DND-41 (cell line): ENCODE results near the gene SENP6.
"Not testable (repeated sequence)": the region's sequence is repeated elsewhere in the genome, so short reads cannot be mapped to it uniquely, and the experiment has no call there.

Experiments
- ATAC-seq: fragments of 200-7000 bp; cut with Tn5 transposase; 3 replicates; pipeline ENCODE4 v1.9.1; 2021; ENCODE audit warnings: low read depth; ENCODE audit not compliant: insufficient read depth
- DNase-seq: peaks from one replicate; pipeline ENCODE4 v3.0.0-alpha.2; 2020
- H2AFZ ChIP-seq: 2 replicates; pipeline ENCODE4 v1.6.0; 2012; ENCODE audit warnings: low read depth, low read length
- H3K27ac ChIP-seq: 2 replicates; pipeline ENCODE4 v1.5.1; 2012; ENCODE audit warnings: low read length, inconsistent platforms
- H3K27me3 ChIP-seq: fragments of 200-600 bp; sonication (generic); 2 replicates; pipeline ENCODE4 v1.6.0; 2012; ENCODE audit warnings: low read length, mild to moderate bottlenecking, inconsistent platforms; ENCODE audit not compliant: insufficient read depth, poor library complexity
- H3K36me3 ChIP-seq: 2 replicates; pipeline ENCODE4 v1.5.1; 2012; ENCODE audit warnings: low read length, inconsistent platforms; ENCODE audit not compliant: insufficient read depth
- H3K4me1 ChIP-seq: 2 replicates; pipeline ENCODE4 v1.5.1; 2012; ENCODE audit warnings: mild to moderate bottlenecking, low read length; ENCODE audit not compliant: insufficient read depth
- H3K4me2 ChIP-seq: 2 replicates; pipeline ENCODE4 v1.6.0; 2012; ENCODE audit warnings: mild to moderate bottlenecking, moderate library complexity, low read length, inconsistent platforms; ENCODE audit not compliant: insufficient read depth
- H3K4me3 ChIP-seq, 2 experiments: fragments of 200-600 bp in 1 of 2; shearing (Covaris generic) in 1 of 2; 2 replicates each; pipeline ENCODE4 v1.5.1; 2012 to 2016; ENCODE audit warnings: inconsistent platforms in 2 of 2, low read length in 2 of 2, mild to moderate bottlenecking in 2 of 2, low read depth in 1 of 2, moderate library complexity in 1 of 2
- H3K79me2 ChIP-seq: 2 replicates; pipeline ENCODE4 v1.6.0; 2012; ENCODE audit warnings: low read length, inconsistent platforms; ENCODE audit not compliant: insufficient read depth
- H3K9ac ChIP-seq: 2 replicates; pipeline ENCODE4 v1.6.0; 2012; ENCODE audit warnings: low read depth, mild to moderate bottlenecking, inconsistent platforms, low read length, moderate library complexity
- H3K9me3 ChIP-seq: 2 replicates; pipeline ENCODE4 v1.5.1; 2012; ENCODE audit warnings: low read length, moderate library complexity, mild to moderate bottlenecking, inconsistent platforms; ENCODE audit not compliant: insufficient read depth, severe bottlenecking
- H4K20me1 ChIP-seq: 2 replicates; pipeline ENCODE4 v1.6.0; 2012; ENCODE audit warnings: low read length; ENCODE audit not compliant: insufficient read depth
- CTCF ChIP-seq: IDR thresholded peaks from 2 replicates; pipeline ENCODE4 v1.5.1; 2012; ENCODE audit warnings: borderline replicate concordance, low read length, moderate library complexity, mild to moderate bottlenecking; ENCODE audit not compliant: poor library complexity, severe bottlenecking; ENCODE audit errors: extremely low read depth
- EZH2 ChIP-seq: IDR thresholded peaks from 3 replicates; pipeline ENCODE4 v1.6.1; 2012; ENCODE audit warnings: borderline replicate concordance, low read depth, mild to moderate bottlenecking, moderate library complexity, low read length, inconsistent platforms; ENCODE audit not compliant: severe bottlenecking

The SENP6 gene

GRCh38 chr6:75657327-75657726, 55.6 kb downstream of the SENP6 start:
- no peak overlapping the region for H2AFZ ChIP-seq
- H3K27me3 ChIP-seq, result no peaks in the 10 kb centered on the region
- no peak overlapping the region for H3K4me2 ChIP-seq
- H3K36me3 ChIP-seq, result peaks cover 64% of the 10 kb centered on the region
- H3K79me2 ChIP-seq, result peaks cover 4% of the 10 kb centered on the region; the same call in 1 of the 2 replicates
- ATAC-seq (no peak), DNase-seq (no peak)
- H3K9ac ChIP-seq, result no peak overlapping the region
- no peaks in the 10 kb centered on the region for H3K4me1 ChIP-seq
- no peak overlapping the region for H3K4me3 ChIP-seq
- no peak overlapping the region for H3K27ac ChIP-seq
- no peaks in the 10 kb centered on the region; the same call in 1 of the 2 replicates for H4K20me1 ChIP-seq
- H3K9me3 ChIP-seq, result no peaks in the 10 kb centered on the region
- TF ChIP-seq EZH2 (no peak), CTCF (no peak)

- DNase-seq (no peak), ATAC-seq (no peak)
- Histone ChIP-seq H3K4me3 (no peak overlapping the region), H4K20me1 (no peaks in the 10 kb centered on the region), H3K4me1 (no peaks in the 10 kb centered on the region), H3K79me2 (no peaks in the 10 kb centered on the region), H3K9me3 (no peaks in the 10 kb centered on the region), H3K36me3 (peaks cover 65% of the 10 kb centered on the region), H2AFZ (no peak overlapping the region), H3K27me3 (no peaks in the 10 kb centered on the region), H3K4me2 (no peak overlapping the region), H3K27ac (no peak overlapping the region), H3K9ac (no peak overlapping the region)
- TF ChIP-seq EZH2 (no peak), CTCF (no peak)
Measured at GRCh38 chr6:75666592-75666991, 64.9 kb downstream of the SENP6 start.

- ATAC-seq (no peak), DNase-seq (no peak)
- H3K4me2 ChIP-seq, result no peak overlapping the region
- no peak overlapping the region for H2AFZ ChIP-seq
- no peak overlapping the region for H3K27ac ChIP-seq
- H3K27me3 ChIP-seq, result no peaks in the 10 kb centered on the region
- no peak for TF ChIP-seq EZH2
- TF ChIP-seq CTCF, result no peak
- H3K4me3 ChIP-seq, result no peak overlapping the region
- no peaks in the 10 kb centered on the region for H3K9me3 ChIP-seq
- no peaks in the 10 kb centered on the region for H4K20me1 ChIP-seq
- H3K79me2 ChIP-seq, result no peaks in the 10 kb centered on the region
- peaks cover 86% of the 10 kb centered on the region for H3K36me3 ChIP-seq
- no peaks in the 10 kb centered on the region for H3K4me1 ChIP-seq
- H3K9ac ChIP-seq, result no peak overlapping the region
Measured at GRCh38 chr6:75673884-75674283, 72.2 kb downstream of the SENP6 start.

GRCh38 chr6:75676377-75676776, 74.7 kb downstream of the SENP6 start:
- no peak overlapping the region for H3K4me2 ChIP-seq
- DNase-seq, result no peak
- H3K4me1 ChIP-seq, result no peaks in the 10 kb centered on the region
- H3K9ac ChIP-seq, result no peak overlapping the region
- no peaks in the 10 kb centered on the region for H3K79me2 ChIP-seq
- H2AFZ ChIP-seq, result no peak overlapping the region
- TF ChIP-seq CTCF (no peak), EZH2 (no peak)
- H3K36me3 ChIP-seq, result peaks cover 91% of the 10 kb centered on the region
- no peaks in the 10 kb centered on the region for H4K20me1 ChIP-seq
- no peaks in the 10 kb centered on the region for H3K27me3 ChIP-seq
- H3K4me3 ChIP-seq, result no peak overlapping the region
- no peak overlapping the region for H3K27ac ChIP-seq
- H3K9me3 ChIP-seq, result no peaks in the 10 kb centered on the region
- ATAC-seq, result no peak

GRCh38 chr6:75682548-75682947, 80.9 kb downstream of the SENP6 start:
- H3K4me1 ChIP-seq, ATAC-seq, H3K27me3 ChIP-seq, H3K9ac ChIP-seq, H2AFZ ChIP-seq, H3K79me2 ChIP-seq, DNase-seq, H3K4me3 ChIP-seq, H4K20me1 ChIP-seq, H3K9me3 ChIP-seq, H3K4me2 ChIP-seq, H3K27ac ChIP-seq: not testable (repeated sequence)
- peaks cover 57% of the 10 kb centered on the region for H3K36me3 ChIP-seq
